K562 (cell line): ENCODE data around the gene DOCK8.

Experiments
- CHD2 ChIP-seq: IDR thresholded peaks from 2 replicates; pipeline ENCODE4 v1.6.1; 2011; ENCODE audit warnings: low read depth, low read length
- EP300 ChIP-seq: IDR thresholded peaks from 2 replicates; pipeline ENCODE4 v1.6.1; 2012; ENCODE audit warnings: low read length, improper control_type of control experiment
- FOXP1 ChIP-seq: sonication (generic); formaldehyde crosslinking; IDR thresholded peaks from 2 replicates; pipeline ENCODE4 v1.8.0; 2022; ENCODE audit warnings: mild to moderate bottlenecking, missing genetic modification reagents
- POLR2A ChIP-seq: fragments of 450-650 bp; conservative IDR thresholded peaks from 2 replicates; pipeline ENCODE4 v1.6.1; 2016

- TF ChIP-seq FOXP1 (CRISPR knock-in tag): no peak
- no peak for TF ChIP-seq EP300
- TF ChIP-seq CHD2: no peak
- TF ChIP-seq POLR2A: no peak
Observed at GRCh38 chr9:441126-441525, 226.5 kb downstream of the DOCK8 start.
